PC-3 (cell line): ENCODE data around the gene SEMA3B. TPM values are rescaled to one million over a fixed set of nuclear protein-coding genes. Genes with fewer than 3 reads are reported as not detected.

ENCODE experiments used
- ATAC-seq: fragments of 200-7000 bp; cut with Tn5 transposase; 2 replicates; pipeline ENCODE4 v1.9.1; 2020; ENCODE audit warnings: mild to moderate bottlenecking, moderate library complexity
- BruUV-seq: library from RNA; stranded (reverse); fragments of 400-500 nt; replicated peaks from 2 replicates; lab custom pipeline; 2021; lab: Mats Ljungman, UMichigan
- CTCF ChIA-PET: fragments of 300-600 bp; sonication (Branson Sonifier 250); formaldehyde crosslinking; loops from one replicate; lab custom pipeline; 2022; ENCODE audit warnings: antibody characterized with exemption; lab: Charles Lee
- POLR2A ChIA-PET: fragments of 300-600 bp; sonication (Branson Sonifier 250); formaldehyde crosslinking; loops from one replicate; lab custom pipeline; 2022; ENCODE audit warnings: antibody characterized with exemption; ENCODE audit not compliant: unreplicated experiment; lab: Charles Lee
- DNase-seq: peaks from one replicate; pipeline ENCODE4 v3.0.0-alpha.2; 2015
- H2AFZ ChIP-seq: fragments of 300-600 bp; sonication (generic); 2 replicates; pipeline ENCODE4 v1.6.0; 2016; ENCODE audit warnings: antibody characterized with exemption, low read length
- H3F3A ChIP-seq: fragments of 300-600 bp; sonication (generic); one replicate; pipeline ENCODE4 v1.6.0; 2017; ENCODE audit warnings: antibody characterized with exemption, low read length, control low read depth, mild to moderate bottlenecking; ENCODE audit not compliant: unreplicated experiment
- H3K27ac ChIP-seq: fragments of 300-600 bp; sonication (generic); 2 replicates; pipeline ENCODE4 v1.5.1; 2016; ENCODE audit warnings: mild to moderate bottlenecking, low read length
- H3K27me3 ChIP-seq: fragments of 300-600 bp; sonication (generic); 2 replicates; pipeline ENCODE4 v1.6.1; 2016; ENCODE audit warnings: low read length, mixed read lengths
- H3K36me3 ChIP-seq: fragments of 300-600 bp; sonication (generic); 2 replicates; pipeline ENCODE4 v1.6.1; 2016; ENCODE audit warnings: low read depth, mixed run types, low read length, mixed read lengths
- H3K4me1 ChIP-seq: fragments of 300-600 bp; sonication (generic); 2 replicates; pipeline ENCODE4 v1.5.1; 2016; ENCODE audit warnings: low read length; ENCODE audit not compliant: insufficient read depth
- H3K4me2 ChIP-seq: fragments of 300-600 bp; sonication (generic); 2 replicates; pipeline ENCODE4 v1.6.0; 2016; ENCODE audit warnings: low read length
- H3K4me3 ChIP-seq: fragments of 300-600 bp; sonication (generic); 2 replicates; pipeline ENCODE4 v1.5.1; 2016; ENCODE audit warnings: mild to moderate bottlenecking, low read length, mixed read lengths
- H3K79me2 ChIP-seq: fragments of 300-600 bp; sonication (generic); 2 replicates; pipeline ENCODE4 v1.6.1; 2017; ENCODE audit warnings: low read length, mixed read lengths
- H3K9ac ChIP-seq: fragments of 300-600 bp; sonication (generic); 2 replicates; pipeline ENCODE4 v1.6.0; 2016; ENCODE audit warnings: mild to moderate bottlenecking, low read length
- H3K9me2 ChIP-seq: fragments of 300-600 bp; sonication (generic); replicated peaks from 2 replicates; pipeline ENCODE4 v1.6.1; 2016; ENCODE audit warnings: mixed run types, low read length, mixed read lengths
- H3K9me3 ChIP-seq: fragments of 300-600 bp; sonication (generic); 2 replicates; pipeline ENCODE4 v1.6.1; 2016; ENCODE audit warnings: low read length, mixed read lengths
- H4K20me1 ChIP-seq: fragments of 300-600 bp; sonication (generic); 2 replicates; pipeline ENCODE4 v1.6.1; 2016; ENCODE audit warnings: low read length, mixed read lengths
- CTCF ChIP-seq: fragments of 300-600 bp; sonication (generic); conservative IDR thresholded peaks from 2 replicates; pipeline ENCODE4 v1.5.1; 2017; ENCODE audit warnings: antibody characterized with exemption, low read depth, mild to moderate bottlenecking, low read length
- EZH2 ChIP-seq: fragments of 300-600 bp; sonication (generic); IDR thresholded peaks from one replicate; pipeline ENCODE4 v1.6.1; 2017; ENCODE audit warnings: antibody characterized with exemption, mild to moderate bottlenecking, low read length; ENCODE audit not compliant: unreplicated experiment
- EZH2phosphoT487 ChIP-seq: fragments of 300-600 bp; sonication (generic); IDR thresholded peaks from 2 replicates; pipeline ENCODE4 v1.6.1; 2018; ENCODE audit warnings: mild to moderate bottlenecking, antibody characterized with exemption, low read length, borderline replicate concordance
- intact Hi-C: fragments of 100-400 bp; cut with micrococcal nuclease; formaldehyde crosslinking; loops from 2 replicates; pipeline ENCODE4 v1.9.0; 2023
- total RNA-seq: library from RNA; depleted of rRNA; stranded (reverse); fragments of >200 nt; gene quantifications from 2 replicates; pipeline ENCODE4 v1.2.3, GENCODE V29; 2014

The SEMA3B gene
- total RNA-seq, 1 experiment from 2014 or later, result 40.1 TPM

GRCh38 chr3:50269460-50269859 is 513 bp downstream of the SEMA3B start:
- TSS peak; percentile 35 for BruUV-seq
- ChIA-PET CTCF (interaction anchor here (0.6 to 1.0 kb wide), 3 partner anchors 9 to 34 kb away, joined by 3 to 8 read pairs (median 4); partner anchors contain the start of gene GNAI2), POLR2A (no interaction called here)
- no peaks in the 10 kb centered on the region for H3K9me2 ChIP-seq
- DNase-seq, result no peak
- ATAC-seq, result no peak
- H3K36me3 ChIP-seq, result no peaks in the 10 kb centered on the region
- H3K4me2 ChIP-seq, result peak overlapping the region; percentile 83
- intact Hi-C loops, result no loop called here
- peak overlapping the region; percentile 75 for H3K27ac ChIP-seq
- TF ChIP-seq EZH2phosphoT487 (no peak), CTCF (no peak), EZH2 (no peak)
- H3K79me2 ChIP-seq, result 0 out of 2 replicates have a peak, but pooled peaks cover 3% of the 10 kb centered on the region
- no peaks in the 10 kb centered on the region for H3K9me3 ChIP-seq
- peak overlapping the region; percentile 13; the same call in 1 of the 2 replicates for H2AFZ ChIP-seq
- no peaks in the 10 kb centered on the region for H3F3A ChIP-seq
- H3K9ac ChIP-seq, result peak overlapping the region; percentile 60
- no peaks in the 10 kb centered on the region for H4K20me1 ChIP-seq
- peak overlapping the region; percentile 55 for H3K4me3 ChIP-seq
- peaks cover 58% of the 10 kb centered on the region for H3K4me1 ChIP-seq
- H3K27me3 ChIP-seq, result no peaks in the 10 kb centered on the region

- H3K4me1 ChIP-seq, result peaks cover 53% of the 10 kb centered on the region
- H3K4me3 ChIP-seq, result peak overlapping the region; percentile 55
- H3F3A ChIP-seq, result no peaks in the 10 kb centered on the region
- ChIA-PET CTCF (interaction anchor here (0.6 kb wide), 1 partner anchor 34 kb away, joined by 3 read pairs; the partner anchor contains the start of gene GNAI2), POLR2A (no interaction called here)
- no peaks in the 10 kb centered on the region for H3K9me2 ChIP-seq
- intact Hi-C loops, result no loop called here
- no peaks in the 10 kb centered on the region for H4K20me1 ChIP-seq
- TF ChIP-seq EZH2 (no peak), CTCF (no peak), EZH2phosphoT487 (no peak)
- DNase-seq (peak; percentile 79), ATAC-seq (peak; percentile 42)
- H3K27ac ChIP-seq, result peak overlapping the region; percentile 75
- BruUV-seq, result no TSS peak
- H3K4me2 ChIP-seq, result peak overlapping the region; percentile 83
- no peak overlapping the region for H2AFZ ChIP-seq
- H3K36me3 ChIP-seq, result no peaks in the 10 kb centered on the region
- H3K9ac ChIP-seq, result peak overlapping the region; percentile 60
- no peaks in the 10 kb centered on the region for H3K27me3 ChIP-seq
- H3K79me2 ChIP-seq, result 0 out of 2 replicates have a peak, but pooled peaks cover 3% of the 10 kb centered on the region
- no peaks in the 10 kb centered on the region for H3K9me3 ChIP-seq
These were observed 1.0 kb downstream of the SEMA3B start for GRCh38 chr3:50269977-50270413.
